ENCODE results near the gene PTPRM. TPM values are rescaled to one million over a fixed set of nuclear protein-coding genes. Genes with fewer than 3 reads are reported as not detected.

PTPRM gene
- total RNA-seq, 1 donor from 2014 or later = 1.00 TPM

- H3K4me1 Mint-ChIP-seq = no peaks in the 10 kb centered on the region
- no peak overlapping the region for H3K4me3 Mint-ChIP-seq
- H3K36me3 Mint-ChIP-seq (ENCODE audit: low read depth) = no peaks in the 10 kb centered on the region
- TF ChIP-seq, protein P1, sequence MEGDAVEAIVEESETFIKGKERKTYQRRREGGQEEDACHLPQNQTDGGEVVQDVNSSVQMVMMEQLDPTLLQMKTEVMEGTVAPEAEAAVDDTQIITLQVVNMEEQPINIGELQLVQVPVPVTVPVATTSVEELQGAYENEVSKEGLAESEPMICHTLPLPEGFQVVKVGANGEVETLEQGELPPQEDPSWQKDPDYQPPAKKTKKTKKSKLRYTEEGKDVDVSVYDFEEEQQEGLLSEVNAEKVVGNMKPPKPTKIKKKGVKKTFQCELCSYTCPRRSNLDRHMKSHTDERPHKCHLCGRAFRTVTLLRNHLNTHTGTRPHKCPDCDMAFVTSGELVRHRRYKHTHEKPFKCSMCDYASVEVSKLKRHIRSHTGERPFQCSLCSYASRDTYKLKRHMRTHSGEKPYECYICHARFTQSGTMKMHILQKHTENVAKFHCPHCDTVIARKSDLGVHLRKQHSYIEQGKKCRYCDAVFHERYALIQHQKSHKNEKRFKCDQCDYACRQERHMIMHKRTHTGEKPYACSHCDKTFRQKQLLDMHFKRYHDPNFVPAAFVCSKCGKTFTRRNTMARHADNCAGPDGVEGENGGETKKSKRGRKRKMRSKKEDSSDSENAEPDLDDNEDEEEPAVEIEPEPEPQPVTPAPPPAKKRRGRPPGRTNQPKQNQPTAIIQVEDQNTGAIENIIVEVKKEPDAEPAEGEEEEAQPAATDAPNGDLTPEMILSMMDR (IDR thresholded peaks at IDR 0.05) = no peak
- H3K9me3 Mint-ChIP-seq = peaks cover 3% of the 10 kb centered on the region
- DNase-seq (no peak), ATAC-seq (ENCODE audit: low read depth) (no peak)
- ChIA-PET CTCF (no interaction called here), POLR2A (no interaction called here)
- intact Hi-C loops (cut with micrococcal nuclease) = no loop called here
- no peaks in the 10 kb centered on the region for H3K27me3 Mint-ChIP-seq
- H3K27ac Mint-ChIP-seq = no peak overlapping the region
Measured at GRCh38 chr18:7941533-7941932, 374.4 kb downstream of the PTPRM start.

DNA sequence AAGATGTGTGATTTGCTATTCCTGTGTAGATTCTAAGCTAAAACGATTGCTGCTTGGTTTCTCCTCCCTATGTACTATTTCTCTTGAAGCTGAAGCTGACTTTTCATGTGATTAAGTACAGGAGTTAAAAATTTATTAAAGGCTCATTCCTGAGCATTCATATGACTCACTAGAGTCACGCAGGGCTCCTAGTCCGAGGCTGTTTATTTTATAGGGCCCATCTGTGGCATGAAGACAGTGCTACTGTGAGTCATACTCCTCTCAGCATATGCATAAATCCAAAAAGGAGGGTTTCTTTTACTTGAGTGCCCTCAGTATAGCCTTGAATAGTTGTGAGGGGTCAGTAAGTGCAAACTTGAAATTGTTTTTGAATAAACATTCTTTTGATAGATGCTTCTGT is 378.8 kb downstream of the PTPRM start:
- no peak overlapping the region for H3K27ac Mint-ChIP-seq
- peaks cover 3% of the 10 kb centered on the region for H3K9me3 Mint-ChIP-seq
- no peak overlapping the region for H3K4me3 Mint-ChIP-seq
- H3K36me3 Mint-ChIP-seq (ENCODE audit: low read depth) = no peaks in the 10 kb centered on the region
- TF ChIP-seq, protein P1 (IDR thresholded peaks at IDR 0.05) = no peak
- H3K4me1 Mint-ChIP-seq = no peaks in the 10 kb centered on the region
- no peaks in the 10 kb centered on the region for H3K27me3 Mint-ChIP-seq
- no peak for DNase-seq
- intact Hi-C loops (cut with micrococcal nuclease) = no loop called here
- CTCF ChIA-PET = no interaction called here
- ATAC-seq (ENCODE audit: low read depth) = no peak
- POLR2A ChIA-PET = no interaction called here

- H3K4me3 Mint-ChIP-seq = no peak overlapping the region
- H3K4me1 Mint-ChIP-seq = no peaks in the 10 kb centered on the region
- no peaks in the 10 kb centered on the region for H3K27me3 Mint-ChIP-seq
- ChIA-PET POLR2A (no interaction called here), CTCF (no interaction called here)
- no peaks in the 10 kb centered on the region for H3K36me3 Mint-ChIP-seq (ENCODE audit: low read depth)
- DNase-seq = no peak
- TF ChIP-seq, protein P1 (IDR thresholded peaks at IDR 0.05) = no peak
- peaks cover 3% of the 10 kb centered on the region for H3K9me3 Mint-ChIP-seq
- no peak overlapping the region for H3K27ac Mint-ChIP-seq
- intact Hi-C loops (cut with micrococcal nuclease) = no loop called here
- no peak for ATAC-seq (ENCODE audit: low read depth)
Measured at GRCh38 chr18:7946734-7947377, 379.7 kb downstream of the PTPRM start.

- POLR2A ChIA-PET = no interaction called here
- H3K27me3 Mint-ChIP-seq = no peaks in the 10 kb centered on the region
- H3K4me3 Mint-ChIP-seq = no peak overlapping the region
- CTCF ChIA-PET = no interaction called here
- ATAC-seq (ENCODE audit: low read depth) (no peak), DNase-seq (no peak)
- no peak overlapping the region for H3K27ac Mint-ChIP-seq
- TF ChIP-seq, protein P1 (IDR thresholded peaks at IDR 0.05) = no peak
- intact Hi-C loops (cut with micrococcal nuclease) = no loop called here
- no peaks in the 10 kb centered on the region for H3K4me1 Mint-ChIP-seq
- no peaks in the 10 kb centered on the region for H3K9me3 Mint-ChIP-seq
- no peaks in the 10 kb centered on the region for H3K36me3 Mint-ChIP-seq (ENCODE audit: low read depth)
Measured at GRCh38 chr18:7950380-7951136, 383.4 kb downstream of the PTPRM start.

GRCh38 chr18:7953095-7953958 is 386.2 kb downstream of the PTPRM start:
- no peaks in the 10 kb centered on the region for H3K36me3 Mint-ChIP-seq (ENCODE audit: low read depth)
- intact Hi-C loops (cut with micrococcal nuclease) = no loop called here
- CTCF ChIA-PET = no interaction called here
- no peak for ATAC-seq (ENCODE audit: low read depth)
- DNase-seq = no peak
- POLR2A ChIA-PET = no interaction called here
- no peak overlapping the region for H3K4me3 Mint-ChIP-seq
- no peaks in the 10 kb centered on the region for H3K27me3 Mint-ChIP-seq
- H3K4me1 Mint-ChIP-seq = no peaks in the 10 kb centered on the region
- TF ChIP-seq, protein P1 (IDR thresholded peaks at IDR 0.05) = no peak
- no peaks in the 10 kb centered on the region for H3K9me3 Mint-ChIP-seq
- no peak overlapping the region for H3K27ac Mint-ChIP-seq

Data from activated B cell treated with CpG ODN at 0.5 μM for 24 hours (primary cell).